Activated T-cell treated with anti-CD3 and anti-CD28 coated beads, Interleukin-2, amount 50 U/mL, for 4 hours (primary cell): ENCODE data around the gene MMS19. TPM values are rescaled to one million over a fixed set of nuclear protein-coding genes. Genes with fewer than 3 reads are reported as not detected.
A peak's percentile ranks its signal among the peaks of the same experiment; 100 is the strongest.
"Not testable (repeated sequence)": the region's sequence is repeated elsewhere in the genome, so short reads cannot be mapped to it uniquely, and the experiment has no call there.

Source experiments
- ATAC-seq, 2 donors: fragments of 200-7000 bp; cut with Tn5 transposase; one replicate each; pipeline ENCODE4 v1.10.0; 2021
- DNase-seq: peaks from one replicate; pipeline ENCODE4 v3.0.0-alpha.2; 2020
- H3K27me3 Mint-ChIP-seq: one replicate; pipeline ENCODE4 v1.8.0; 2021; ENCODE audit warnings: low read depth, mixed read lengths
- H3K36me3 Mint-ChIP-seq: one replicate; pipeline ENCODE4 v1.8.0; 2022; ENCODE audit warnings: mixed read lengths; ENCODE audit not compliant: insufficient read depth
- H3K4me1 Mint-ChIP-seq: one replicate; pipeline ENCODE4 v1.8.0; 2021; ENCODE audit warnings: low read depth, mixed read lengths
- H3K4me3 Mint-ChIP-seq: one replicate; pipeline ENCODE4 v1.8.0; 2021; ENCODE audit warnings: mild to moderate bottlenecking, moderate library complexity, mixed read lengths
- H3K9me3 Mint-ChIP-seq: one replicate; pipeline ENCODE4 v1.8.0; 2021; ENCODE audit warnings: mixed read lengths
- total RNA-seq, 3 donors: library from RNA; stranded (reverse); gene quantifications; one replicate each; pipeline ENCODE4 v1.2.1, GENCODE V29; 2021

Gene MMS19
- total RNA-seq, 3 donors from 2014 or later, result 77.3 to 87.5 (median 83.4) TPM

GRCh38 chr10:97534746-97535367, 36.6 kb upstream of the MMS19 start:
- peak; percentile 43 to 80 for ATAC-seq
- H3K27me3 Mint-ChIP-seq, result no peaks in the 10 kb centered on the region
- H3K9me3 Mint-ChIP-seq, result no peaks in the 10 kb centered on the region
- H3K36me3 Mint-ChIP-seq, result no peaks in the 10 kb centered on the region
- DNase-seq, result peak; percentile 14
- H3K4me3 Mint-ChIP-seq, result no peak overlapping the region
- no peaks in the 10 kb centered on the region for H3K4me1 Mint-ChIP-seq

- no peak overlapping the region for H3K4me3 Mint-ChIP-seq
- no peaks in the 10 kb centered on the region for H3K4me1 Mint-ChIP-seq
- no peaks in the 10 kb centered on the region for H3K9me3 Mint-ChIP-seq
- ATAC-seq (no peak), DNase-seq (no peak)
- H3K36me3 Mint-ChIP-seq, result no peaks in the 10 kb centered on the region
- no peaks in the 10 kb centered on the region for H3K27me3 Mint-ChIP-seq
Observed at GRCh38 chr10:97533888-97534287, 35.7 kb upstream of the MMS19 start.

- Mint-ChIP-seq H3K4me3 (no peak overlapping the region), H3K36me3 (no peaks in the 10 kb centered on the region), H3K9me3 (no peaks in the 10 kb centered on the region), H3K4me1 (no peaks in the 10 kb centered on the region), H3K27me3 (no peaks in the 10 kb centered on the region)
- DNase-seq (no peak), ATAC-seq (no peak)
Observed at GRCh38 chr10:97532935-97533671, 34.9 kb upstream of the MMS19 start.

- Mint-ChIP-seq H3K4me3 (no peak overlapping the region), H3K9me3 (no peaks in the 10 kb centered on the region), H3K4me1 (no peaks in the 10 kb centered on the region), H3K27me3 (no peaks in the 10 kb centered on the region), H3K36me3 (no peaks in the 10 kb centered on the region)
- DNase-seq, result no peak
- no peak for ATAC-seq
Observed at GRCh38 chr10:97531401-97531986, 33.3 kb upstream of the MMS19 start.

- Mint-ChIP-seq H3K4me1 (no peaks in the 10 kb centered on the region), H3K36me3 (no peaks in the 10 kb centered on the region), H3K9me3 (no peaks in the 10 kb centered on the region), H3K27me3 (no peaks in the 10 kb centered on the region), H3K4me3 (no peak overlapping the region)
- ATAC-seq (no peak), DNase-seq (no peak)
Observed at GRCh38 chr10:97529685-97530465, 31.7 kb upstream of the MMS19 start.

- H3K4me1 Mint-ChIP-seq, ATAC-seq, H3K36me3 Mint-ChIP-seq, DNase-seq, H3K27me3 Mint-ChIP-seq, H3K9me3 Mint-ChIP-seq, H3K4me3 Mint-ChIP-seq: not testable (repeated sequence)
Observed at GRCh38 chr10:97528876-97529275, 30.7 kb upstream of the MMS19 start.

GRCh38 chr10:97525683-97526110, 27.5 kb upstream of the MMS19 start:
- Mint-ChIP-seq H3K27me3 (no peaks in the 10 kb centered on the region), H3K4me3 (no peak overlapping the region), H3K4me1 (no peaks in the 10 kb centered on the region), H3K36me3 (no peaks in the 10 kb centered on the region), H3K9me3 (no peaks in the 10 kb centered on the region)
- DNase-seq (no peak), ATAC-seq (no peak)

- no peaks in the 10 kb centered on the region for H3K4me1 Mint-ChIP-seq
- H3K27me3 Mint-ChIP-seq, result no peaks in the 10 kb centered on the region
- H3K36me3 Mint-ChIP-seq, result no peaks in the 10 kb centered on the region
- H3K9me3 Mint-ChIP-seq, result no peaks in the 10 kb centered on the region
- no peak for ATAC-seq
- no peak overlapping the region for H3K4me3 Mint-ChIP-seq
- no peak for DNase-seq
Observed at GRCh38 chr10:97525086-97525485, 26.9 kb upstream of the MMS19 start.

- H3K36me3 Mint-ChIP-seq, result no peaks in the 10 kb centered on the region
- DNase-seq (no peak), ATAC-seq (no peak)
- no peaks in the 10 kb centered on the region for H3K27me3 Mint-ChIP-seq
- no peaks in the 10 kb centered on the region for H3K4me1 Mint-ChIP-seq
- no peaks in the 10 kb centered on the region for H3K9me3 Mint-ChIP-seq
- H3K4me3 Mint-ChIP-seq, result no peak overlapping the region
Observed at GRCh38 chr10:97522937-97523336, 24.7 kb upstream of the MMS19 start.

GRCh38 chr10:97522071-97522470, 23.8 kb upstream of the MMS19 start:
- no peaks in the 10 kb centered on the region for H3K36me3 Mint-ChIP-seq
- peaks cover 1% of the 10 kb centered on the region for H3K27me3 Mint-ChIP-seq
- no peaks in the 10 kb centered on the region for H3K9me3 Mint-ChIP-seq
- ATAC-seq (no peak), DNase-seq (no peak)
- no peaks in the 10 kb centered on the region for H3K4me1 Mint-ChIP-seq
- H3K4me3 Mint-ChIP-seq, result no peak overlapping the region

- Mint-ChIP-seq H3K4me1 (no peaks in the 10 kb centered on the region), H3K4me3 (no peak overlapping the region), H3K36me3 (no peaks in the 10 kb centered on the region), H3K27me3 (peaks cover 5% of the 10 kb centered on the region), H3K9me3 (no peaks in the 10 kb centered on the region)
- ATAC-seq, result no peak
- DNase-seq, result no peak
Observed at GRCh38 chr10:97520978-97521761, 22.9 kb upstream of the MMS19 start.

GRCh38 chr10:97520520-97520919, 22.3 kb upstream of the MMS19 start:
- no peak for ATAC-seq
- Mint-ChIP-seq H3K27me3 (peaks cover 5% of the 10 kb centered on the region), H3K4me3 (no peak overlapping the region), H3K9me3 (no peaks in the 10 kb centered on the region), H3K4me1 (no peaks in the 10 kb centered on the region), H3K36me3 (no peaks in the 10 kb centered on the region)
- DNase-seq, result no peak

- H3K9me3 Mint-ChIP-seq, result no peaks in the 10 kb centered on the region
- H3K4me3 Mint-ChIP-seq, result no peak overlapping the region
- DNase-seq (no peak), ATAC-seq (no peak)
- H3K27me3 Mint-ChIP-seq, result peaks cover 7% of the 10 kb centered on the region
- H3K4me1 Mint-ChIP-seq, result no peaks in the 10 kb centered on the region
- H3K36me3 Mint-ChIP-seq, result no peaks in the 10 kb centered on the region
Observed at GRCh38 chr10:97519342-97519741, 21.1 kb upstream of the MMS19 start.
